ENCODE results near the gene PCBP3.
"Not testable (repeated sequence)": the region's sequence is repeated elsewhere in the genome, so short reads cannot be mapped to it uniquely, and the experiment has no call there.

Gene PCBP3

DNA sequence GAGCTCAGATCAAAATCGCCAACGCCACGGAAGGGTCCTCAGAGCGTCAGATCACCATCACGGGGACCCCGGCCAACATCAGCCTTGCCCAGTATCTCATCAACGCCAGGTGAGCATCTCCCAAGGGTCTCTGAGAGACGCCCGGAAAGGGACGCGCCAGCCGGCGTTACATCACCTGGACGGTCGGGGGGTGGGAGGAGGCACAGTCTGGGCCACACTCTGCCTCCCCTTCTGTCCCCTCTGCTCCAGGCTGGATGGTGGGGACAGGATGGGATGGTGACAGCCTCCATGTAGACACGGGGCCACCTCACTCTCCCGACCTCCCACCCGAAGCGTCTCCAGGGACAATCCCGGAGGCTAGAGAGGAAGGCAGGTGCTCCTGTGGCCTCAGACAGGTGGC, 296.6 kb downstream of the PCBP3 start:
- no peak for DNase-seq (ENCODE audit: low read depth in 2 of 3, low spot score in 1 of 3)

DNA sequence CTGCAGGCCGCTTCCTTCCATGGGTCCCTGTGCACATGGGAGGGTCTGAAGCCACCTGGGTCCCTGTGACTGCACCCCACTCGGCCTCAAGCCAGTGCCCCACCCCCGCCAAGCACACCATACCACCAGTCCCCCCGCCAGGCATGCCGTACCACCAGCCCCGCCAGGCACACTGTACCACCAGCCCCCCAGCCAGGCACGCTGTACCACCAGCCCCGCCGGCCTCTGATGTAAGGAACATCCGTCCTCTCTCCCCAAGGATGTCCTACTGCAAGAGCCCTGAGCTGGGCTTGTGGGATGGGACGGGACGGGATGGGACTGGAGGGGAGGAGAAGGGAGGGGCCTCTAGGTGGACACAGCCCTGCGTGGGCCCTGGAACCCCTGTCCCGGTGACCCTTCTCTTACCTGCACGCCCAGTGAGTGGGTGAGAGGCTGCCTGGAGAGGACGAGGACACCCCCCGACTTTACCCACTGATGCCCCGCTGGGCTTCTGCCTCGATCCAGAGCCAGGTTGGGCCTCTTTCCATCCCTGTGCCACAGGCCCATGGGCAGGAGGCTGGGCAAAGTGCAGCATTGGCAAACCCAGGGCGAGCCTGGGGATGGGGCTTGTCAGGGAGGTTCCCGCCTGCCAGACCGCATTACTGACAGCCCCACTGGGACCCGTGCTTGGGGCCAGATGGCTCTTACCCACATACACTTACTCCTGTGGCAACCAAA, 297.3 kb downstream of the PCBP3 start:
- no peak for DNase-seq (ENCODE audit: low read depth in 2 of 3, low spot score in 1 of 3)

DNA sequence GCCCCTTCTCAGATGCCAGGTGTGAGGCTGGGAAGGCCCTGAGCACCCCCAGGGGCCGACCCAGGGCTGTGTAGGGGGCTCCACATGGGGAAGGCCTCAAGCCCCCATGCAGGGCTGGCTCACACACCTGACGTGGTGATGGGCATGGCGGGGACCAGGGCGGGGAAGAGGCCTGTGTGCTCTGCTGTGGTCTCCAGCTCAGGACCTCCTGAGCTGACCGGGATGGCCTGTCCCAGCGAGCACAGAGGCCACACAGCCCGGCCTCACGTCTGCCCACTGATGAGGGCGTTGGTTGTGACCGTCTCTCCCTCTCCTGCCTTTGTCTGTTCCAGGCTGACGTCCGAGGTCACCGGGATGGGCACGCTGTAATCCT, 297.8 kb downstream of the PCBP3 start:
- no peak for DNase-seq (ENCODE audit: low read depth in 2 of 3, low spot score in 1 of 3)

DNA sequence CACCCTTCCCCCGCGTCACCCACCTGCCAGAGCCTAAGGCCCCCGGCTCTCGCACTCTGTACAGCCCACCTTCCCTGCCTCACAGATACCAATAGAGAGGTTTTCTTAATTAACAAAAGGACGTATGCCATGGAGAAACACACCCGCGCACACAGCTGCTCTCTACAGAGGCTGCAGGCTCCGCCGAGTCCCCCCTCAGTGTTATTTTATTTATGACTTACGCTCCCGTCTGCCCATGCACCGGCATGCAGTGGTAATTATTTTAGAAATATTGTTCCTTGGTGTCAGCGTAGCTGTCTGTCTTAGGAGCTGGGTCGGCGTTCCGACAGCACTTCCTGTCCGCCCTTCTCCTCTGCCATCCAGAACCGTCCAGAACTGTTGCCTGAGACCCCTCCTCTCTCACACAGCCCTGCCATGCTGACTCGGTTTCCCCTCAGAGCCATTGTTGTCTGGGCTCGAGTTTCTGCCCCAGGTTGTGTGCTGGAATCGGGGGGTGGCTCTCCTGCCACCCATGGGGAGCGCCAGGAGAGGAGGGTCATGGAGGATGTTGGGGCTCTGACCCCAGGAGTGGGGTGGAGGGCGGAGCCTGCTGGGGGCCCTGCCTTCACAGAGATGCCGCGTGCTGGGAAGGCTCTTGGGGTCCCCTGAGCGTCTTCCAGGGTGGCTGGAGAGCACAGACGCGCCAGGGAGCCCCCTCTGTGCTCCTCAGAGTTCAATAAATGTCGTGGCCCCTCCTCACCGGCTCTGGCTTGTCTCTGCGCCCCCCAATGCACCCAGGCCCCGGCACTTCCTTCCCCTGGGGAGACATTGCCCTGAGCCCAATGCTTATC, 298.4 kb downstream of the PCBP3 start:
- DNase-seq (ENCODE audit: low read depth in 2 of 3, low spot score in 1 of 3): no peak

DNA sequence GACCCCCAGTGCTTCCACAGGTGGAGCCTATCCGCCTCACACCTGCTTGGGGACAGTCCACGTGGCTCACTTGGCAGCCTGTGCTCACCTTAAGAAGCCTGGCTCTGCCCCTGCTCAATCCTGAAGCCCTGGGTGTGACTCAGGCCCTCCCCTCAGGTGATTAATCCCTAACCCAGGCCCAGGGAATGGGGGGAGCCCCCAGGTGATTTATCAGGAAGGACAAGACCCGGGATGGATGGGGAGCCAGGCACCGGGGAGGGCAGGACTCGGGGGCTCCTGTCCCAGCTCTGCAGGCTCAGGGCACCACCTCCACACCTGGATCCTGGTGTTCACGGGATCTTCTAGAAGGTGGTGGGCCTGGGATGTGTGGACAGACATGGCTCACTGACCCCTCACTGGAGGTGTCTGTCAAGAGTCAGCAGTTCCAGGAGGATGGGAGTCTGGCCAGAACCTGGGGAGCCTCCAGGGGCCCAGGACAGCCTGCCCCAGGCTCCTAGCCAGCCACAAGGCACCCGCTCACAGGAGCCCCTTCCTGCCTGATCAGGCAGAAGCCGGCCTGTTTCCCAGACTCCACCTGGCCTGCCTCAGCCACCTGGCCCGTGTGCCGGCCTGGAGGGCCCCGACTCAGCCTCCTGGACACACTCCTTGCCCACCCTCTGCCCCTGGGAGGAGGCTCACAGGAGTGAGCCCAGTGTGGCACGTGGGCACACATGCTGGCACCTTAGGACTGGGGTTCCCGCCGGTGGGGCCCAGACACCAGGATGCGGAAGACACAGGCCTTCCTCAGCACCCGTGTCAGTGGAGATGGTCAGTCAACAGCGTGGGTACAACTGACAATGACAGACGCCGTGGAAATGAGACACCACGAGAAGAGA, 299.5 kb downstream of the PCBP3 start:
- DNase-seq (ENCODE audit: low read depth in 2 of 3, low spot score in 1 of 3): no peak

DNA sequence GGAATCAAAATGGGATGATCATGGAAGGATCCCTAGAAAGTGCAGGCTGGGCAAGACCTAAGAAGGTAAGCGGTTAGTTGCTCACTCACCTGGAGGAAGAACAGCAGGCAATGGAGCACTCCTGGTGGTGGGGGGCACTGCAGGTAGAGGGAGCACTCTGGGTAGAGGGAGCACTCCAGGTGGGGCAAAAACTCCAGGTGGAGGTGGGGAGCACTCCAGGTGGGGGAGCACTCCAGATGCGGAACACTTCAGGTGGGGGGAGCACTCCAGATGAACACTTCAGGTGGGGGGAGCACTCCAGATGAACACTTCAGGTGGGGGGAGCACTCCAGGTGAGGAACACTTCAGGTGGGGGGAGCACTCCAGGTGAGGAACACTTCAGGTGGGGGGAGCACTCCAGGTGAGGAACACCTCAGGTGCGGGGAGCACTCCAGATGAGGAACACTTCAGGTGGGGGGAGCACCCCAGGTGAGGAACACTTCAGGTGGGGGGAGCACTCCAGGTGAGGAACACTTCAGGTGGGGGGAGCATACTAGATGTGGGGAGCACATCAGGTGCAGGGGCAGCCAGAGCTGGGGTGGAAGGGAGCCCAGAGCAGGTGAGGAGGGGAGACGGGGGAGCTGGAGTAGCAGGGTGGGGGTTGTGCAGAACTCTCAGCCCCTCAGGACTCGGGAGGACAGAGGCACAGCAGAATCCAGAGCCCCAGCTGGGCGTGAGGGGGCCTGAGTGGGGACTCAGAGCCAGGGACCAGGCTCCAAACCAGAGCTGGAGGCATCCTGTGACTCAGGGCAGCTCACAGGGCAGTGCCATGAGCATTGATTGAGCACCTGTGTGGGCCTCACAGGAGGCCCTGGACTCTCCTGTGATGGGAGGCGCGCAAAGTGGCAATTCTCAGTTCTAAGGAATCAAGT, 300.4 kb downstream of the PCBP3 start:
- no peak for DNase-seq (ENCODE audit: low read depth in 2 of 3, low spot score in 1 of 3)

DNA sequence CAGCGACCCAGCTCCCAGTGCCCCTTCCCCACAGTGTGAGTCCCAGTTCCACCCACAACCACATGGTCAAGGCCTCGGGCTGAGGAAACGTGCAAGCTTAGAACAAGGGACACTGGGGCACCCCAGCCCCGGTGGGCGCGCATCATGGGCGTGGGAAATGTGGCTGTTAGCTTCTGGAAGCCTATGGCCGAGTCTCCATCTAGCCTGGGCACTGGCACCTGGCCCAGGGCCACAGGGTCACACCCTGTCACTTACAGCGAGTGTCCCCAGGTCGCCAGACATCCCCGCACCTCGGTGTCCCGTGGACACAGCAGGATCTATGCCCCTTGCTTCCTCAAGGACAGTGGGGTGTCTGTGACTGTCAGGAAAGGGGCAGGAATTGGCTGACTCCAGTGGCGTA, 301.1 kb downstream of the PCBP3 start:
- DNase-seq (ENCODE audit: low read depth in 2 of 3, low spot score in 1 of 3): no peak

DNA sequence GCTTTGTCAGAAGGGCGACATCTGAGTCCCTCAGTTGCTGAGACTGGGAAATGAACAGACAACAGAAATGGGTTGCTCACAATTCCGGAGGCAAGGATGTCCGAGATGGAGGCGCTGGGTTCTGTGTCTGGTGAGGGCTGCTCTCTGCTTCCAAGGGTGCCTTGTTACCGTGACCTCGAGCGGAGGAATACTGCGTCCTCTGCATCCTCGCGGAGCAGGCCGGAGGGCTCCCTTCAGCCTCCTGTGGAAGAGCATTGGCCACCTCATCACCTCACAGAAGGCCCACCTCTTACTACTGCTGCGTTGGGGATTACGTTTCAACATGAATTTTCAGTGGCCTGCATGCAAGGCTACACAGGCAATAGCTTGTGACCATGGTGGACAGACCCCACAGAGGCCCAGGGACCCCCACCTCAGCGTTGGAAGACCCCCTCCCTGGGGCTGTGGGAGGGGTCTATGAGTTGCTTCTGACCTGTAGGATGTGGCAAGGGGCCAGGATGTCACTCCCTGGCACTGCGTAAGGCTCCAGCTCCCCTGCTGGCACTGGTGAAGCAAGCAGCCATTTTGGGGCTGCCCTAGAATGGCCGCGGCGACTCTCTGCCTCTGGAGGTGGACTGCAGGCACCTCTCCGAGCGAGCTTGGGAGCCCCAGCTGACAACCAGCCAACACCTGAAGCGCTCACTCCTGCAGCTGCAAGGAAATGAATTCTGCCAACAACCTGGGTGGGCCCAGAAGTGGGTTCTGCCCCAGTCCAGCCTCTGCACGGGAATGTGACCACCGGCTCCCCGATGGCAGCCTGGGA, 301.7 kb downstream of the PCBP3 start:
- no peak for DNase-seq (ENCODE audit: low read depth in 2 of 3, low spot score in 1 of 3)

DNA sequence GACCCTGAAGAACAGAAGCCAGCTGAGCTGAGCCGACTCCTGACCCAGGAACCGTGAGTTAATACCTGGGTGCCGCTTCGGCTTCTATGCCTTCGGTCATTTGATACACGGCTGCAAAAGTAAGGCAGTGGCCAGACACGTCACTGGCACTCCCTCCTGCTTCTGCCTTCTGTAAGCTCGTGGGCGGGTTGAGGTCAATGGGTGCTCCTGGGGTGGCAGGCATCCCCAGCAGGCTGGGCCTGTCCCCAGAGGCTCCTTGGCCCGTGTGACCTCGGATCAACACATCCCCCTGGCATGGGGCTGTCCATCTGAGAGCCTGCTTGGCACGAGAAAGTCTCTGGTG, 302.3 kb downstream of the PCBP3 start:
- DNase-seq (ENCODE audit: low read depth in 2 of 3, low spot score in 1 of 3): no peak

DNA sequence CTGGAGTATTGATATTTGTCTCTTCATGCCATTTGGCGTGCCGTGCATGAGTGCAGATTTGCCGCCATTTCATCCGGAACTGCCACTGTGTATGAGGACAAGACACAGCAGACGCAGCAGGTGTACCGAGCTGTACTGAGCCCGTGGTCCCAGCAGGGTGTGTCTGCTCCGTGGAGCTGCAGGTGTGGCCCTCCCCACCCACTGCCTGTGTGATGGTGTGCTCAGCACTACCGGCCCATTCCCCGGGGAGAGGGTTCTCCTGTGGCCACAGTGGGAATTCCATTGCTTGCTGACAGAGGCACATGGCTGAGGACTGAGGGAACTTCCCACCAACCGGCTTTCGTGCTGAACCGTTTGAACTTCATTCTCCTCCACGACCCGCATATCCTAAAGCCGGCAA, 303.8 kb downstream of the PCBP3 start:
- no peak for DNase-seq (ENCODE audit: low read depth in 2 of 3, low spot score in 1 of 3)

DNA sequence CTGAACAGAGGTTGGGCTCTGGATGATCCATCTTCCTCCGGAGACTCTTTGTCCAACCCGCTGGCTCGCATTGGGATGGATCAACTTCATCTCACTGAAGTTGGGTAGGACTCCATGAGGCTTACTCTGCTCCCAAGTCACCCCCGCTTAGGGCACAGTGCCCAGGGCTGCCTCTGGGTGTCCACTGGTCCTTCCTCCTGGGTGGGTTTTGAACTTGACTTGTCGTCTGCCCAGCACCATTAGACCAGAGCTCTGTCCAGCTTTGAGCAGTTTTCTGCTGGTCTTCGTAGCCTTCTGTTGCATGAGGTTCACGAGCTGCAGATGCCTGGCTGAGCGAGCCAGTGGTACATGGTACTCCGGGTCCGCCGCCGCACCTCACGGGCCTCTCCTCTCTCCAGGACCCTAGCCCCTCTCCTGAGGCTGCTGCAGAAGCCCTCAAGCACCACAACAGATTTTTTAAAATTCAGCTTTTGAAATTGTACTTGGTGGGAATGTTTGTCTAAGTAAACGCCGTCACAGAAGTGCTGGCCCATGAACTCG, 304.3 kb downstream of the PCBP3 start:
- no peak for DNase-seq (ENCODE audit: low read depth in 2 of 3, low spot score in 1 of 3)

DNA sequence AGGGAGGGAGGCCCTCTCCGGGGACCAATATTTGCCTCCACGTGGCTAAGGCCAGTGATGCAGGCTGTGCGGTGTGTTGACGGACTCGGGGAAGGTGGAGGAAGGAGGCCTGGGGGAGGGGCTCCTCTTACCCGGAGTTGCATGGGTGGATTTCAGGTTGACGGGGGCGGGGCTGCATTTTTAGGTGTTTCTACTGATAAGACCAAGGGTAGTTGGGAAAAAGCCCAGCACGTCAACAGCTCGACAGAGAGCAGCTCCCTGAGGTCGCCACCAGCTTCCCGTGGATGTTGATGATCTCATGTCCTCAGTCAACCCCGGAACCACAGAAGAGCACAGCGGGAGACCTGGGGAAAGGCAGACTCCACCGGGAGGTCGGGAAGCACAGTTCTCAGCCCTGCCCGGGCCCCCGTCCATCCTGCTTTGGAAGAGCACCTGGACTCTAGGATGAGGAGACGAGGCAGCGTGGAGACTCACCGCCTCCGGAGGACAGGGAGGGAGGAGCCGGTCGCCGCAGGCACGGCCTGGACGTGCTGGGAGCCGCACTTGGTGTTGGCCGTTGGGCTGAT, 305.1 kb downstream of the PCBP3 start:
- no peak for DNase-seq (ENCODE audit: low read depth in 2 of 3, low spot score in 1 of 3)

DNA sequence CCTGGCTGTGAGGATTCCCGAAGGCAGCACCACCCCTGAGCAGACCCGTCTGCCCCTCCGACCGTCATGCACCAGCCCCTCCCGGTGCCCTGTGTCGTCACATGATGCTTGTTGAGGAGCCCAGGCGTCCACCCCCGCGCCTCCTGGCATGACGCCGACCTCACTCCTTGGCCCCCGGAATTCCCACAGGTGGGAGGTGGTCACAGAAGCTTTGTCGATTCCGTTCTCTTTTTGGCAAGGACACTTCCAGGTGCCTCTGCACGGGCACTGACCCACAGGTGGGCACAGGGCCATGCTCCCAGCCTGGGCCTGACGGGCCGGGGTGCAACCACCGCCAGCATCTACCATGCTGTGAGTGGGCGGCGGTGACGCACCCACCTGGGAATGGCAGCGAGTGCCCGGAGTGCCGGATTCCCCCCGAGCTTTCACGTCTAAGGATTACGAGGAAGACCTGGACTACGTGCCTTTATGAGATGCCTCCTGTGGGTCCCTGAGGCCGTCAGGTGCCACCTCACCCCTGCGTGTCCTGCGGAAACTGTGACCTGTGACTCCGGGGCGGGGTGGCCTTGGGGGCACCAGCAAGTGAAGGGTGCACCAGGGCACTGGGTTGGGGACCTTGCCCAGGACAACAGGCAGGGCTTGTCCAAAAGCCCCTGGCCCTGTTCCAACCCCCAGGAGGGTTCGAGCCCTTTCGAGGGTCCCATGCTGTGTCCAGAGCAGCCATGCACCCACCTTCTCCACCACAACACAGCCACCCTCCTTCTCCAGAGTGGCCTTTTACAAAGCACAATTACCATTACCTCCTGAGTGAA, 306.6 kb downstream of the PCBP3 start:
- no peak for DNase-seq (ENCODE audit: low read depth in 2 of 3, low spot score in 1 of 3)

DNA sequence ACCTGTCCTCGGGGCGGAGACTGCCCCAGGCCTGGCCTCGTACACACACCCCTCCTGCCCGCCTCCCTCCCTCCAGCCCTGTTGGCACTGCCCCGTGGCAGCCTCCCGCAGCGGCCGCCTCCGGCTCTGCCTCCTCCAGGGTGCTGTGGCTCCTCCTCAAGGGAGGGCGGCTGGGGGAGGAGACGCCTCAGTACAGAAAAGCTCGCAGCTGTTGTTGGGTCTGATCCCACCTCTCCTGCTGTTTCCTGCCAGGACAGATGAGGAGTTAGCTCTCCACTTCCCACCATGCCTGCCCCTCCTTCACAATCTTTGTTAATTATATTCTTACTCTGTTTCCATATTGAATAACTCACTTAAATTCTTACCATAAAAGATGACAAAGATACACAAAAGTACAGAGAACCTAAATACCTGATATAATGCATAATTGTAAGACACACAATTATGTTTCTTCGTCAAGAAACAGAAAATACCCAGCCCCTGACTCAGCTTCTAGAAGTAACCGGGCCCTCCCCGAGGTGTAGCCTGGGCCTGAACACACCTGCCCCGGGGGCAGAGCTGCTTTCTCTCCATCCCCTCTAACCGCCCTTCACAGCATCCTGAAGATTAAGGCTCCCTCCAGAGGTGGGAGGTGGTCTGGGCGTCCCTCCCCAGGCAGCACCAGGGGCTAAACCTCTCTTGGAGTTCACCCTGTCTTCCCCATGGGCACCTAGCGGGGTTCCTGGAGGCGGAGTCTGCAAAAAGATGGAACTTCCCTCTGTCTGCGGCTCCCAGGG, 307.4 kb downstream of the PCBP3 start:
- DNase-seq (ENCODE audit: low read depth in 2 of 3, low spot score in 1 of 3): no peak

DNA sequence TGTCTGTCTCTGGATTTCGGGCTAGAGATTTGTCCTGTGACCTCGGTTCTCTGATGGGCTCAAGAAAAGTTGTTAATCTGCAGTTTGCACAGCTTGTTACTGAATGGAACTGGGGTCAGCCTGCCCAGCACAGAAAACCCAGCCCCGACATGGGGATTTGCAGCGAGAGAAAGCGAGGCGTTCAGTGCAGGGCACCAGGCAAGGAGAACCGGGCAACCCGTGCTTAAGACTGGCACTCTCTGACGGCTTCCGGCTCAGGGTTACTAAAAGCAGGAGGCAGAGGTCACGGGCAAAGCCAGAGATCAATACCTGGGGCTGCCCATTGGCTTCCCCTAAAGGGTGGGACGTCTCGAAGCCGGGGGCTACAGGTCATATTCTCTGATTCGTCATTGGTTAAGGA, 308.2 kb downstream of the PCBP3 start:
- DNase-seq (ENCODE audit: low read depth in 2 of 3, low spot score in 1 of 3): no peak

DNA sequence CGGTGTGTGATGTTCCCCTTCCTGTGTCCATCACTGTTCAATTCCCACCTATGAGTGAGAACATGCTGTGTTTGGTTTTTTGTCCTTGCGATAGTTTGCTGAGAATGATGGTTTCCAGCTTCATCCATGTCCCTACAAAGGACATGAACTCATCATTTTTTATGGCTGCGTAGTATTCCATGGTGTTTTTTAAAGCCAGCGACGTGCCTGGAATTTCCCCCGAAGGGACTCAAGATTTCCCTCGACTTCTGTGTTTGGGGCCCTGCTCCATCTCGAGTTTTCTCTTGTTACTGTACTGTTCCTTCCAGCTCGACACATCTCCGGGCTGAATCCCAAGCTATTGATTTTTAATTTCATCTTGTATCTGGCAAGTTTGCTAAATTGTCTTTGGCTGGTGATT, 309.0 kb downstream of the PCBP3 start:
- not testable (repeated sequence) for DNase-seq (ENCODE audit: low read depth in 2 of 3, low spot score in 1 of 3)

DNA sequence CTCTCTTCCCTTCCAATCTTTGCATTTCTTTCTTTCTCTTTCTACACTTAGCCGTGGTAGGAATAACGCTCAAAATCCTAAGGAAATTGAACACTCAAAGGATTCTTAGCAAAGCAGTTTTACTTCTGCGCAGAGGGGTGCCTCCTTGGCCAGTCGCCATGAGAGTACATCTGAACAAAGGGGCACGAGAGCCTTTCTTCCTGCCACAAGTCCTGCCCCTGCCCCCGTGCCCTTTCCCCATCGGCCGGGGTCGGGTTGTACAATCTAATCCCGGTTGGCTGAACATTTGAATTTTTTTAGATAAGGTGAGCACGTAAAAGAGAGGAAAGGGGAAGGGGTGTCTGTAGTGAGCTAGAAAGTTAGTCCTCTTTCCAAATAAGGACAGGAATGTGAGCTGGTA, 309.4 kb downstream of the PCBP3 start:
- DNase-seq (ENCODE audit: low read depth in 2 of 3, low spot score in 1 of 3): no peak

DNA sequence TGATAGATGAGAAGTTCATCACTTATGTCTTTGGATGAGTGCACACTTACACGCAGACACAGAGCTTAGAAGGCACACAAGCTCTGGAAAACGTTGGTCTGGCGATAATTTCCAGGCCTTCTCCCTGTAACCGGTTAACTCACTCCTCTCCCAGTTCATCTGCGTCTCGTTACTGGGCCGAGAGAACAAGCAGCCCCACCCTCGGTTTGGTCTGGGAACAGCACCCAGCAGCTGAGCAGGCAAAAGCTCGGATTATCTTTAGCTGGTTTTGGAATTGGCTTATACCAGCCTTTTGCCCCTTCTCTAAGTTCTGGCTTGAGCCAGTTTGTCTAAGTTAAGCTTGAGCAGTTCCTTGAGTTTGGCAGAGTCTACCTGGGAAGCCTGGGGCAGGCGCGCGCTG, 310.7 kb downstream of the PCBP3 start:
- no peak for DNase-seq (ENCODE audit: low read depth in 2 of 3, low spot score in 1 of 3)

Measured in stimulated activated CD4-positive, alpha-beta T cell treated with anti-CD3 and anti-CD28 coated beads, Interleukin-12 subunit alpha, Interleukin-12 subunit beta, amount 100 ng/mL, for 48 hours (primary cell).